Astrocyte of the hippocampus (primary cell): ENCODE results near the gene RHOBTB3.
A peak's percentile ranks its signal among the peaks of the same experiment; 100 is the strongest.

Experiments
- DNase-seq: peaks from one replicate; pipeline ENCODE4 v3.0.0; 2011; ENCODE audit warnings: low read depth, low spot score

Gene RHOBTB3

GRCh38 chr5:95839658-95840057 lies 108.5 kb downstream of the RHOBTB3 start:
- no peak for DNase-seq

- DNase-seq, result no peak
Observed at GRCh38 chr5:95840956-95841705, 110.0 kb downstream of the RHOBTB3 start.

GRCh38 chr5:95841914-95842812 lies 111.0 kb downstream of the RHOBTB3 start:
- no peak for DNase-seq

GRCh38 chr5:95842854-95843544 lies 111.9 kb downstream of the RHOBTB3 start:
- peak; percentile 88 for DNase-seq

GRCh38 chr5:95843733-95844223 lies 112.6 kb downstream of the RHOBTB3 start:
- no peak for DNase-seq

- DNase-seq, result no peak
Observed at GRCh38 chr5:95845391-95845790, 114.3 kb downstream of the RHOBTB3 start.
